Rectal smooth muscle tissue (tissue), 1 donor: ENCODE results near the gene KPNA5.
"Not testable (repeated sequence)": the region's sequence is repeated elsewhere in the genome, so short reads cannot be mapped to it uniquely, and the experiment has no call there.

Experiments
- H3K27ac ChIP-seq: one replicate; pipeline ENCODE4 v1.7.0; 2013; ENCODE audit warnings: low read depth, low read length, inconsistent platforms
- H3K27me3 ChIP-seq: one replicate; pipeline ENCODE4 v1.7.0; 2013; ENCODE audit warnings: low read length; ENCODE audit not compliant: control insufficient read depth, insufficient read depth
- H3K36me3 ChIP-seq: one replicate; pipeline ENCODE4 v1.7.0; 2013; ENCODE audit warnings: low read length; ENCODE audit not compliant: control insufficient read depth, insufficient read depth
- H3K4me1 ChIP-seq: one replicate; pipeline ENCODE4 v1.7.0; 2013; ENCODE audit warnings: low read length; ENCODE audit not compliant: control insufficient read depth, insufficient read depth
- H3K4me3 ChIP-seq: one replicate; pipeline ENCODE4 v1.7.0; 2013; ENCODE audit warnings: low read length
- H3K9ac ChIP-seq: one replicate; pipeline ENCODE4 v1.7.0; 2013; ENCODE audit warnings: low read length

KPNA5 gene

GRCh38 chr6:116714761-116715160, 33.8 kb downstream of the KPNA5 start:
- Histone ChIP-seq H3K4me1 (no peaks in the 10 kb centered on the region), H3K36me3 (peaks cover 6% of the 10 kb centered on the region), H3K27me3 (no peaks in the 10 kb centered on the region), H3K9ac (no peak overlapping the region), H3K4me3 (no peak overlapping the region), H3K27ac (no peak overlapping the region)

DNA sequence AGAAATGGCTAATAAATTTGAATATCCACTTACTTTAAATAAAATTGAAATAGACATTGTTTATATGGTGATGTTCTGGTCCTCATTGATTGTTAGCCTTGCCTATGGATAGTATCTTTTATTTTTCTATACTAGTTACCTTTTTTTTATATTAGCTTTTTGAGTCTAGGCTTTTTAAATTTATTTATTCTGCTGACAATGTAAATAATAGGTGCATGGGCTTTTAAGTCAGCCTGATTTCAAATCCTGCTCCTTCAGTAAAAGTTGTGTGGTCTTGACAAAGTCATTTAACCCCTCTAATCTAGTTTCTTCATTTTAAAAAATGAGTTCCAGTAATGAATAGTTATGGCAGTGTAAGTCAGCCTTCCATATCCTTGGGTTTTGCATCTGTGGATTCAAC, 45.9 kb downstream of the KPNA5 start:
- no peak overlapping the region for H3K4me3 ChIP-seq
- no peaks in the 10 kb centered on the region for H3K27me3 ChIP-seq
- H3K9ac ChIP-seq, result no peak overlapping the region
- H3K27ac ChIP-seq, result no peak overlapping the region
- H3K4me1 ChIP-seq, result no peaks in the 10 kb centered on the region
- peaks cover 5% of the 10 kb centered on the region for H3K36me3 ChIP-seq

DNA sequence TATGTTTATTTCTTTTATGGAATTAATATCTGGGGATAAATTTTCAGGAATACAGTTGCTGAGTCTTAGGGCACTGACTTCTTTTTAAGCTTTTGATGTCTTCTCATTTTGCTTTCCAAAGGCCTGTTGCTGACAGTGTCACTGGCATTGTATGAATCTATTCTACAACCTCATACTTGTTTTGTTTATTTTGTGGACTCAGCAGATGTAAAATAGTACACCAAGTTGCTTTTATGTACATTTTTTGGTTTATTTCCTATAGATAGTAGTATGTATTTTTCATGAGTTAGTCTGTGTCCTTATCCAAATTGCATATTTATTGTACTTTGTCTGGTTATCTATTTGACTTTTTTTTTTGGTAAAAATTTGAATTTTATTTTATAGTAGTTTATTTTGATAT, 49.5 kb downstream of the KPNA5 start:
- Histone ChIP-seq H3K4me3 (no peak overlapping the region), H3K36me3 (peaks cover 3% of the 10 kb centered on the region), H3K27me3 (no peaks in the 10 kb centered on the region), H3K9ac (no peak overlapping the region), H3K27ac (no peak overlapping the region), H3K4me1 (no peaks in the 10 kb centered on the region)

GRCh38 chr6:116737004-116737403, 56.0 kb downstream of the KPNA5 start:
- no peak overlapping the region for H3K4me3 ChIP-seq
- H3K27ac ChIP-seq, result no peak overlapping the region
- H3K9ac ChIP-seq, result no peak overlapping the region
- no peaks in the 10 kb centered on the region for H3K27me3 ChIP-seq
- no peaks in the 10 kb centered on the region for H3K4me1 ChIP-seq
- H3K36me3 ChIP-seq, result no peaks in the 10 kb centered on the region

DNA sequence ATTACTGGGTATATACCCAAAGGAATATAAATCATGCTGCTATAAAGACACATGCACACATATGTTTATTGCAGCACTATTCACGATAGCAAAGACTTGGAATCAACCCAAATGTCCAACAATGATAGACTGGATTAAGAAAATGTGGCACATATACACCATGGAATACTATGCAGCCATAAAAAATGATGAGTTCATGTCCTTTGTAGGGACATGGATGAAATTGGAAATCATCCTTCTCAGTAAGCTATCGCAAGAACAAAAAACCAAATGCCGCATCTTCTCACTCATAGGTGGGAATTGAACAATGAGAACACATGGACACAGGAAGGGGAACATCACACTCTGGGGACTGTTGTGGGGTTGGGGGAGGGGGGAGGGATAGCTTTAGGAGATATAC, 59.5 kb downstream of the KPNA5 start:
- not testable (repeated sequence) for H3K36me3 ChIP-seq, H3K27me3 ChIP-seq, H3K27ac ChIP-seq, H3K9ac ChIP-seq, H3K4me3 ChIP-seq, H3K4me1 ChIP-seq

DNA sequence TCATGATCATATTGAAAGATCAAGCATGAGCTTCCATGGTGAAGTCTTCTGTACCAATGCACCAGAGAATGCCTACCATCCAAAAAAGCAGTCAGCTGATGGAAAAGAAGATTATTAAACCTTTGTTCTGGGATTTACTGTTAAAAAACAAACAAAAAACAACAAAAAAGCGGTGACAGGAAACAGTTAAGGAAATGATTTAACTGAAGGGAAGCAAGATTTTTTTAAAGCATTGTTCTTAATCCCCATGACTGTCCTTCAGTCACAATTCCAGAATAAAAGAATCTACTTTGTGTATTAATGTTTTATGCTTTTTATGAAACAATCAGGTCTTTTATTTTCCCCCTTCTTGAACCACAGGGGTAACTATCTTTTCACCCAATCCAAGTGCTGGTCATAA, 60.6 kb downstream of the KPNA5 start:
- Histone ChIP-seq H3K4me1 (no peaks in the 10 kb centered on the region), H3K27me3 (no peaks in the 10 kb centered on the region), H3K36me3 (no peaks in the 10 kb centered on the region), H3K9ac (no peak overlapping the region), H3K4me3 (no peak overlapping the region), H3K27ac (no peak overlapping the region)

- Histone ChIP-seq H3K36me3 (no peaks in the 10 kb centered on the region), H3K4me1 (no peaks in the 10 kb centered on the region), H3K9ac (no peak overlapping the region), H3K27ac (no peak overlapping the region), H3K27me3 (no peaks in the 10 kb centered on the region), H3K4me3 (no peak overlapping the region)
Observed at GRCh38 chr6:116745176-116745575, 64.2 kb downstream of the KPNA5 start.

DNA sequence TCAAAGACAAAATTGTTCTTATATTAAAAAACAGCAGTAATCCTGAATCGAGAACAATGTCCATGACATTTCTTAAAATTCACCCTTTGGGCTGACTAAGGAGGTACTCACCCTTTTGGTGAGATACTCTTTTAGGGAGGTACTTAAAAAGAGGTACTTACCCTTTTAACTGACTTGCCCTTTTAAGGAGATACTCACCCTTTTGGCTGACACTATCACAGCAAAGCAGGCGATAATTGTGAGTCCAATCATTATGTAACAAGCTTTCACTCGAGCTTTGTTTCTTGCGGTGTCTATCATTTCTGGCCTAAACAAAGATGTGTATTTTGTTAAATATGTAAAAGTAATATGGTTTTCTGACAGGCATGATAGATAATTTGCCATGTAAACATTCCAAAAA, 80.8 kb downstream of the KPNA5 start:
- no peak overlapping the region for H3K27ac ChIP-seq
- no peaks in the 10 kb centered on the region for H3K4me1 ChIP-seq
- peaks cover 11% of the 10 kb centered on the region for H3K27me3 ChIP-seq
- no peaks in the 10 kb centered on the region for H3K36me3 ChIP-seq
- no peak overlapping the region for H3K4me3 ChIP-seq
- no peak overlapping the region for H3K9ac ChIP-seq

GRCh38 chr6:116762235-116762634, 81.2 kb downstream of the KPNA5 start:
- Histone ChIP-seq H3K4me1 (no peaks in the 10 kb centered on the region), H3K4me3 (no peak overlapping the region), H3K9ac (no peak overlapping the region), H3K27ac (no peak overlapping the region), H3K36me3 (no peaks in the 10 kb centered on the region), H3K27me3 (peaks cover 11% of the 10 kb centered on the region)

- Histone ChIP-seq H3K27me3 (peaks cover 11% of the 10 kb centered on the region), H3K4me3 (no peak overlapping the region)
Observed at GRCh38 chr6:116763048-116763447, 82.0 kb downstream of the KPNA5 start.

GRCh38 chr6:116763906-116764628, 83.1 kb downstream of the KPNA5 start:
- Histone ChIP-seq H3K4me1 (no peaks in the 10 kb centered on the region), H3K4me3 (no peak overlapping the region), H3K27me3 (peaks cover 11% of the 10 kb centered on the region), H3K9ac (no peak overlapping the region), H3K36me3 (no peaks in the 10 kb centered on the region), H3K27ac (no peak overlapping the region)

More at GRCh38 chr6:116763048-116763447, 82.0 kb downstream of the KPNA5 start:
- no peaks in the 10 kb centered on the region for H3K36me3 ChIP-seq
- H3K27ac ChIP-seq, result no peak overlapping the region
- no peak overlapping the region for H3K9ac ChIP-seq
- no peaks in the 10 kb centered on the region for H3K4me1 ChIP-seq

DNA sequence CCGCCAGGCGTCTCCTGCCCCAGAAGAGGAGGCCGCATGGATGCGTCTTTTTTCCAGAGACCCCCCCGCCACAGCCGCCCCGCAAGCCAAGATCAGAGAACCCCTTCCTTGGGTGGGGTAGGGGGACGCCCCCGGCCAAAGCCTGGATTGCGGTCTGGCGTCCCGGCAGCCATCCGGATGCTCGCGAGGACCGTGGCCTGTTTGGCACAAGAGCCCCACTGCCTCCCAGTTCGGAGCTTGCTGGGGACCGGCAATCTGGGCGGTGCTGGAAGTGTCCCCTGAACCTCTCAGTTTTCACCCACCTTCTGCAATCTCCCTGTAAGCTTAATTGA, 83.6 kb downstream of the KPNA5 start:
- Histone ChIP-seq H3K27me3 (peaks cover 11% of the 10 kb centered on the region), H3K9ac (no peak overlapping the region), H3K4me3 (peak overlapping the region; percentile 61), H3K36me3 (no peaks in the 10 kb centered on the region), H3K4me1 (no peaks in the 10 kb centered on the region), H3K27ac (no peak overlapping the region)

DNA sequence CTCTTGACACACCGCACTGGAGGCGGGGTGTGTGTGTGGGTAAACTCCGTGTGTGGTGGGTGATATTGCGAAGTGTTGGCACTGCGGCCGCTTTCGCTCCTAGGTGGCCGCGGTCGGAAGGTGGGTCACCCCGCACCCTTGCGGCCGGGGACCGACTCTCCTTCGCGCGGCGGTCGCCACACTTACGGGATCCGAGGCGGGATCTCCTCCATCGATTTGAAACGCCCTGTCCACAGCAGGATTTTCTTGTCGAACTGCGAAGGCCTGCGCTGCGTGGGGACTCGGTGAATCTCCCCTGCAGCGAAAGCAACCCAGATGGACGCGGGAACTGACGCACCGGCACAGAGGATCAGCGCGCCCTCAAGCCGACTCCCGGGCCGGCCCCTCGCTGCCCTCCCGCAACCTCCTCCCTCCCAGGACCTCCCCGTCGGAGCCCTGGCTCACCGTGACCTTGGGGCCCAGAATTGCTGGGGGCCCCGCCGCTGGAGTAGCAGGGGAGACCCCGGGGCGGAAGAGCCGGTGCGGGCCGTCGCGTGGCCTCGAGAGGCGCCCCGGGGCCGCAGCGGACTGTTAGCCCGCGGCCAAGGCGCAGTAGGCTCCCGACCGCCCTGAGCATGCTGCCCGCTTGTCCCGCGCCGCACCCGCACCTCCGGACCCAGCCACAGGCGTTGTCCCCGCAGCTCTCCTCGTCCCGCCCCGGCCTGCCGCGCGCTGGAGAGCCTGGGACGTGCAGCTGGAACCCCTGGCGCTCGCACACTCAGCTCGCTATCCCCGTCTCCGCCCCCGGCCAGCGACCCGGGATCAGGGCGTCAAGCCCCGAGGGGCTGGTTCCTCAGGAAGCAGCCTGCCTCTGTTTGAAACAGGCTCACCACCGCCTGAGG, 84.2 kb downstream of the KPNA5 start, which contains the start of gene FAM162B:
FAM162B (minus strand) TSS at position 759 of the 881 bp plus-strand sequence; CDS start at position 616, 143 bp downstream.
- no peaks in the 10 kb centered on the region for H3K36me3 ChIP-seq
- H3K4me1 ChIP-seq, result no peaks in the 10 kb centered on the region
- no peak within 1 kb of the TSS for H3K9ac ChIP-seq
- peaks cover 11% of the 10 kb centered on the region for H3K27me3 ChIP-seq
- H3K4me3 ChIP-seq, result peak within 1 kb of the TSS; percentile 61
- no peak within 1 kb of the TSS for H3K27ac ChIP-seq
